AG04450 (cell line): ENCODE data around the gene ATF6. TPM values are rescaled to one million over a fixed set of nuclear protein-coding genes. Genes with fewer than 3 reads are reported as not detected.

Source experiments
- CTCF ChIA-PET: fragments of 300-600, 350-600 bp; formaldehyde crosslinking; extraction: SDS; loops from one replicate; lab custom pipeline; 2022; ENCODE audit warnings: antibody characterized with exemption, inconsistent platforms; lab: Charles Lee
- POLR2A ChIA-PET: fragments of 350-600 bp; formaldehyde crosslinking; extraction: SDS; loops from one replicate; lab custom pipeline; 2021; ENCODE audit warnings: antibody characterized with exemption, inconsistent platforms; lab: Yijun Ruan, JAX
- DNase-seq: peaks from one replicate; pipeline ENCODE4 v3.0.0-alpha.2; 2011; ENCODE audit warnings: low read depth, low spot score
- H3K27ac ChIP-seq: one replicate; pipeline ENCODE4 v1.5.1; 2012; ENCODE audit warnings: low read depth, low read length, control low read depth
- H3K27me3 ChIP-seq: one replicate; pipeline ENCODE4 v1.6.0; 2012; ENCODE audit warnings: low read length; ENCODE audit not compliant: control insufficient read depth, insufficient read depth
- H3K4me3 ChIP-seq: 2 replicates; pipeline ENCODE4 v1.5.1; 2011; ENCODE audit warnings: mild to moderate bottlenecking, low read depth, low read length, control low read depth
- H3K9me3 ChIP-seq: 2 replicates; pipeline ENCODE4 v1.5.1; 2012; ENCODE audit warnings: low read length; ENCODE audit not compliant: control insufficient read depth, insufficient read depth
- polyA plus RNA-seq: library from polyadenylated mRNA; depleted of rRNA; stranded (reverse); fragments of >200 nt; gene quantifications from 2 replicates; pipeline ENCODE4 v1.2.3, GENCODE V29; 2011
- TF ChIP-seq, protein P1 (sequence below): IDR thresholded peaks from 2 replicates; pipeline ENCODE4 v1.5.1; 2011; ENCODE audit warnings: low read depth, low read length, control low read depth, inconsistent platforms

ATF6 gene
- polyA plus RNA-seq, 1 experiment: 33.6 TPM

DNA sequence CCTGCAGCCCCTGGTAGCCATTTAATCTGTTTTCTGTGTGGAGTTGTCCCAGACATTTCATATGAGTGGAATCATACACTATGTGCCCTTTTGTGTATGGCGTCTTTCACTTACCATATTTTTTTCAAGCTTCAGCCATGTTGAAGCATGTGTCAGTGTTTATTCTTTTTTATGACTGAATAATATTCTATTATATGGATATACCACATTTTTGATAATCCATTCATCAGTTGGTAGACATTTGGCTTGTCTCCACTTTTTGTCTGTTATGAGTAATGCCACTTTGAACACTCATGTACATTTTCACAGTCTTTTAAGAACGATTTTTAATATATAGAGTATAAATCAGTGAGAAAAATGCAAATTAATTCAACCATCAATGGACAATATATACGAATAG lies 44.7 kb downstream of the ATF6 start:
- DNase-seq: no peak
- Histone ChIP-seq H3K27me3 (no peaks in the 10 kb centered on the region), H3K27ac (no peak overlapping the region), H3K9me3 (no peaks in the 10 kb centered on the region; the same call in 1 of the 2 replicates), H3K4me3 (no peak overlapping the region)
- ChIA-PET POLR2A (no interaction called here), CTCF (no interaction called here)
- TF ChIP-seq, protein P1, sequence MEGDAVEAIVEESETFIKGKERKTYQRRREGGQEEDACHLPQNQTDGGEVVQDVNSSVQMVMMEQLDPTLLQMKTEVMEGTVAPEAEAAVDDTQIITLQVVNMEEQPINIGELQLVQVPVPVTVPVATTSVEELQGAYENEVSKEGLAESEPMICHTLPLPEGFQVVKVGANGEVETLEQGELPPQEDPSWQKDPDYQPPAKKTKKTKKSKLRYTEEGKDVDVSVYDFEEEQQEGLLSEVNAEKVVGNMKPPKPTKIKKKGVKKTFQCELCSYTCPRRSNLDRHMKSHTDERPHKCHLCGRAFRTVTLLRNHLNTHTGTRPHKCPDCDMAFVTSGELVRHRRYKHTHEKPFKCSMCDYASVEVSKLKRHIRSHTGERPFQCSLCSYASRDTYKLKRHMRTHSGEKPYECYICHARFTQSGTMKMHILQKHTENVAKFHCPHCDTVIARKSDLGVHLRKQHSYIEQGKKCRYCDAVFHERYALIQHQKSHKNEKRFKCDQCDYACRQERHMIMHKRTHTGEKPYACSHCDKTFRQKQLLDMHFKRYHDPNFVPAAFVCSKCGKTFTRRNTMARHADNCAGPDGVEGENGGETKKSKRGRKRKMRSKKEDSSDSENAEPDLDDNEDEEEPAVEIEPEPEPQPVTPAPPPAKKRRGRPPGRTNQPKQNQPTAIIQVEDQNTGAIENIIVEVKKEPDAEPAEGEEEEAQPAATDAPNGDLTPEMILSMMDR: no peak

GRCh38 chr1:161816201-161816600 lies 50.1 kb downstream of the ATF6 start:
- H3K9me3 ChIP-seq: no peaks in the 10 kb centered on the region; the same call in 1 of the 2 replicates
- no peak overlapping the region for H3K27ac ChIP-seq
- CTCF ChIA-PET: interaction anchor here (0.5 to 2.6 kb wide), 4 partner anchors 24 to 232 kb away, joined by 3 to 10 read pairs (median 5); no protein-coding TSS in a partner anchor
- H3K27me3 ChIP-seq: no peaks in the 10 kb centered on the region
- TF ChIP-seq, protein P1: no peak
- DNase-seq: no peak
- POLR2A ChIA-PET: no interaction called here
- H3K4me3 ChIP-seq: no peak overlapping the region

DNA sequence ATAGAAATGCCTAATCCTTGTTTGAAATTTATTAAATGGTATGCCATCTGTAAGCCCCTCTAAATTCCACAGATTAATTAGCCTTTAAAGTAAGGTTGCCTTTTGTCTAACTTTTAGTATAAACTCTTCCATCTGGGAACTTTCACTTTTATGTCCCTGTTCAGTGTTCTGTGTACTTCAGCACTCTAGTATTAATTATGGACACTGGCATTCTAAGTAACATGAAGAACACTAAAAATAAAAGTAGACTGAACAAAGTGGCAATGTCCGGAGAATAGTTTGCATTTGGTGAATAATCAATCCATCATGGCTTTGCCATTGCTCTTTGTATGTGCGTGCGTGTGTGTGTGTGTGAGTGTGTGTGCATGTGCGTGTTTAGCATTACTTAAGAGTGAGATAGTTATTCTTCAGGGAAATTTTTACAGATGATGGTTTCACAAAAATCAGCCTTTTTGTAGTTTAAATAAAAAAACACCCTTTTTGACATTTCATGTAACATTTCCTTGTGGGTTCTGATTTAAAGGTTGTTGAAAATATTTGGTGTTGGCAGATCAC lies 51.1 kb downstream of the ATF6 start:
- no peaks in the 10 kb centered on the region for H3K27me3 ChIP-seq
- H3K9me3 ChIP-seq: no peaks in the 10 kb centered on the region; the same call in 1 of the 2 replicates
- ChIA-PET CTCF (interaction anchor here (2.6 kb wide), 1 partner anchor 25 kb away, joined by 7 read pairs; no protein-coding TSS in a partner anchor), POLR2A (no interaction called here)
- H3K27ac ChIP-seq: no peak overlapping the region
- TF ChIP-seq, protein P1: no peak
- no peak overlapping the region for H3K4me3 ChIP-seq
- no peak for DNase-seq

DNA sequence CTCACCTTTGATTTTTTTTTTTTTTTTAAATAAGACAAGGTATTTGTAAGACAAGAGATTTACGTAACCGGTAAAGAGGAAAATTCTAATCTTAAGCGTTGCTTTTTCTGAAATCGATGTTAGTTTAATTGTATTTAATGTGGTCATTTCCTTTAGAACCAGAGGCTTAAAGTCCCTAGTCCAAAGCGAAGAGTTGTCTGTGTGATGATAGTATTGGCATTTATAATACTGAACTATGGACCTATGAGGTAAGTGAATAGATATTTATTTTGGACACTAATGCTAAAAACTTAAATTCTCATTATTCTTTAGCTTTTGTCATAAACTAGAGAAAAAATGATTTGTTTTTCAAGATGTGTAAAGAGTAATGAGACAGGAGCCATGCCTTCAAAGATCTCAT lies 54.8 kb downstream of the ATF6 start:
- no peaks in the 10 kb centered on the region for H3K9me3 ChIP-seq
- CTCF ChIA-PET: interaction anchor here (1.2 kb wide), 1 partner anchor 28 kb away, joined by 3 read pairs; no protein-coding TSS in a partner anchor
- POLR2A ChIA-PET: no interaction called here
- H3K27ac ChIP-seq: no peak overlapping the region
- TF ChIP-seq, protein P1: no peak
- no peak for DNase-seq
- H3K27me3 ChIP-seq: no peaks in the 10 kb centered on the region
- no peak overlapping the region for H3K4me3 ChIP-seq

DNA sequence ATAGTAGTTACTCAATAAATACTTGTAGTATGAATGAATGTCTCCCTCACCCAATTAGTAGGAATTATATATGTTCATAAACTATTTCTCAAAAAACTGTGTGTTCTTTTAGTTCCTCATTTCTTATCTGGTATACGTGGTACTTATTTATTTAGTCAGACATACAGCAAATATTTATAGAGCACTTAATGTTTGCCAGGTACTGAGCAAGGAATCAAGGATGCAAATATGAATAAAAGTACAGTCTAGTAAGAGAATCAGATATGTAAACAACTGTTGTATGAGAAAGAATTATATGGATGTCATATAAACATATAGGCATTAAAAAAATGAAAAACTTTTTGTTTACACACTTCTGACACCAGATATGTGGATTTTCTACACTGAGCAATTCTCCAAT lies 58.5 kb downstream of the ATF6 start:
- no peak for DNase-seq
- CTCF ChIA-PET: interaction anchor here (1.0 to 3.9 kb wide), 3 partner anchors 29 to 210 kb away, joined by 3 to 9 read pairs (median 4); no protein-coding TSS in a partner anchor
- TF ChIP-seq, protein P1: no peak
- POLR2A ChIA-PET: no interaction called here
- no peak overlapping the region for H3K27ac ChIP-seq
- no peaks in the 10 kb centered on the region for H3K27me3 ChIP-seq
- no peak overlapping the region for H3K4me3 ChIP-seq
- no peaks in the 10 kb centered on the region for H3K9me3 ChIP-seq
